ENCODE measurements around the gene GPR27. TPM values are rescaled to one million over a fixed set of nuclear protein-coding genes. Genes with fewer than 3 reads are reported as not detected.

Gene GPR27
- total and polyA plus RNA-seq, 4 donors, result 0.09 to 0.65 (median 0.17) TPM; not detected in 1

GRCh38 chr3:71786217-71786549 is 32.5 kb downstream of the GPR27 start:
- no peak overlapping the region for H3K4me3 ChIP-seq (ENCODE audit: low read depth in 1 of 3, low read length in 3 of 3)
- peaks cover 3 to 8% (median 4%) of the 10 kb centered on the region in 4 donors for H3K27me3 ChIP-seq (ENCODE audit: control insufficient read depth in 4 of 4, insufficient read depth in 4 of 4, low read length in 3 of 4)
- H3K27ac ChIP-seq (ENCODE audit: low read depth in 1 of 2, low read length in 2 of 2), result no peak overlapping the region
- WGBS, result 15% methylated on average over 8 of the region's 8 CpGs
- no peaks in the 10 kb centered on the region for H3K9me3 ChIP-seq (ENCODE audit: control insufficient read depth in 4 of 4, low read length in 3 of 4)
- no peak overlapping the region for H3K9ac ChIP-seq (ENCODE audit: low read depth in 1 of 2, low read length in 2 of 2)
- DNase-seq (ENCODE audit: low spot score), result no peak
- peaks cover 4 to 18% (median 9%) of the 10 kb centered on the region in 4 donors for H3K4me1 ChIP-seq (ENCODE audit: control insufficient read depth in 4 of 4, insufficient read depth in 4 of 4, low read length in 3 of 4)
- no peaks in the 10 kb centered on the region for H3K36me3 ChIP-seq (ENCODE audit: control insufficient read depth in 4 of 4, insufficient read depth in 3 of 4, low read depth in 1 of 4, low read length in 3 of 4)
- TF ChIP-seq YY1 (IDR thresholded peaks at IDR 0.05), result no peak
- TF ChIP-seq REST (IDR thresholded peaks at IDR 0.05), result no peak
- no peak for TF ChIP-seq RAD21 (IDR thresholded peaks at IDR 0.05)
- TF ChIP-seq RXRA (IDR thresholded peaks at IDR 0.05), result no peak
- TF ChIP-seq FOXA1 (IDR thresholded peaks at IDR 0.05), result no peak
- TF ChIP-seq HNF4A (conservative IDR thresholded peaks at IDR 0.05), result no peak
- TF ChIP-seq GABPA (IDR thresholded peaks at IDR 0.05 in 1 of 2, conservative IDR thresholded peaks at IDR 0.05 in 1 of 2), result no peak
- no peak for TF ChIP-seq EGR1 (IDR thresholded peaks at IDR 0.05; ENCODE audit: low read depth in 2 of 2)
- TF ChIP-seq JUND (IDR thresholded peaks at IDR 0.05), result no peak
- TF ChIP-seq MAX (IDR thresholded peaks at IDR 0.05), result no peak
- no peak for TF ChIP-seq CTCF (IDR thresholded peaks at IDR 0.05; ENCODE audit: low read depth, low read length, missing input control)
- no peak for TF ChIP-seq SP1 (IDR thresholded peaks at IDR 0.05)
- TF ChIP-seq HNF4G (IDR thresholded peaks at IDR 0.05), result no peak
- no peak for TF ChIP-seq FOXA2 (IDR thresholded peaks at IDR 0.05)
- no peak for TF ChIP-seq ATF3 (IDR thresholded peaks at IDR 0.05)

GRCh38 chr3:71786551-71786950 is 32.9 kb downstream of the GPR27 start:
- Histone ChIP-seq H3K27ac (ENCODE audit: low read depth in 1 of 2, low read length in 2 of 2) (no peak overlapping the region), H3K27me3 (ENCODE audit: control insufficient read depth in 4 of 4, insufficient read depth in 4 of 4, low read length in 3 of 4) (peaks cover 3 to 8% (median 4%) of the 10 kb centered on the region in 4 donors), H3K36me3 (ENCODE audit: control insufficient read depth in 4 of 4, insufficient read depth in 3 of 4, low read depth in 1 of 4, low read length in 3 of 4) (no peaks in the 10 kb centered on the region), H3K9ac (ENCODE audit: low read depth in 1 of 2, low read length in 2 of 2) (no peak overlapping the region), H3K9me3 (ENCODE audit: control insufficient read depth in 4 of 4, low read length in 3 of 4) (no peaks in the 10 kb centered on the region), H3K4me3 (ENCODE audit: low read depth in 1 of 3, low read length in 3 of 3) (no peak overlapping the region), H3K4me1 (ENCODE audit: control insufficient read depth in 4 of 4, insufficient read depth in 4 of 4, low read length in 3 of 4) (peaks cover 4 to 18% (median 9%) of the 10 kb centered on the region in 4 donors)
- no peak for DNase-seq (ENCODE audit: low spot score)
- WGBS, result 39% methylated on average over 6 of the region's 6 CpGs
- TF ChIP-seq CTCF (IDR thresholded peaks at IDR 0.05; ENCODE audit: low read depth, low read length, missing input control) (no peak), EGR1 (IDR thresholded peaks at IDR 0.05; ENCODE audit: low read depth in 2 of 2) (no peak), JUND (IDR thresholded peaks at IDR 0.05) (no peak), TAF1 (conservative IDR thresholded peaks at IDR 0.05) (no peak)

Measured in liver (tissue), 9 donors.